GM19099 (cell line): ENCODE results near the gene RDH14.

Experiments
- POLR2A ChIP-seq: IDR thresholded peaks from 3 replicates; pipeline ENCODE4 v1.6.1; 2011; ENCODE audit warnings: low read depth; ENCODE audit not compliant: insufficient read length; ENCODE audit errors: extremely low read depth

RDH14 gene

DNA sequence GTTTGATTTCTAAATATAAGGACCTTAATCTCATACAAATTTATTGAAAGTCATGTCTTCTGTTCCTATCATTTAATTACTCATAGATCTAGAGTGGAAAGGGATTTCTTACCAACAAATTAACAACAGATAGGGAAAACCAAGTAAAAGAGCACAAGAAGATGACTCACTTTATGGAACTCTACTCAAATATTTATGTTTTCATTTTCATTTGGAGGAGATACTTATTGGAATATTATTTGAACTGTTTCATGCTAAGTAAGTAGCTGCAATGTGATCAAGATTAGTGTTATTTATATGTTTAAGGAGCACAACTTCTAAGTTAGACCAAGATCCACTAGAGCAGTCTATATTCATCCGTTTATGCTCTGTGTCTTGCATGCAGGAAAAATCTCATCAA lies 27.6 kb upstream of the RDH14 start:
- TF ChIP-seq POLR2A, result no peak

DNA sequence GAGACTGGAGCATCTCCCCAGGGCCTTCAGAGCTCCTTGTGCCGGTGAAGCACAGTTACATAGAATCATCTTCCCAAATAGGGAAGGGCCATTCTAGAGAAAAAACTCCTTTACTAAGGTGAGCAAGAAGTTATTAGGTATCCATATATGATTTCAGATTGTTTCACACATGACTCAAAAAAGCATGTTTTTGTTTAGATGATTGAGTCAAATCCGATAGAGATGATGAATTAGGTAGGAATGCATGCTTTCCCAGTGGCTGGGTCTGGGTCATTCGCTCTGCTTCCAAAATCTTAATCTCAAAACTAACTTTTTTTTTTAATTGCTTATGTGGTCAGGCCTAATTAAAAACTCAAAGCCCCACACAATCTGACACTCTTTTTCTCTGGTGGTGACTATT lies 25.1 kb upstream of the RDH14 start:
- no peak for TF ChIP-seq POLR2A

- TF ChIP-seq POLR2A, result no peak
Observed at GRCh38 chr2:18584608-18584954, 24.1 kb upstream of the RDH14 start.

- TF ChIP-seq POLR2A, result no peak
Observed at GRCh38 chr2:18583905-18584607, 23.6 kb upstream of the RDH14 start.

DNA sequence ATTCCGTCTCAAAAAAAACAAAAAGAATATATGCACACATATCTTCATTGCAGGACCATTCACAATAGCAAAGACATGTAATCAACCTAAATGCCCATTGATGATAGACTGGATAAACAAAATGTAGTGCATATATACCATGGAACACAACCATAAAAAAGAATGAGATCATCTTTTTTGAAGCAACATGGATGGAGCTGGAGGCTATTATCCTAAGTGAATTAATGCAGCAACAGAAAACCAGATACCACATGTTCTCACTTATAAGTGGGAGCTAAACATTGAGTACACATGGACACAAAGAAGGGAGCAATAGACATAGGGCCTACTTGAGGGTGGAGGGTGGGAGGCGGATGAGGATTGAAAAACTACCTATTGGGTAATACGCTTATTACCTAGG lies 20.2 kb upstream of the RDH14 start:
- TF ChIP-seq POLR2A, result no peak

DNA sequence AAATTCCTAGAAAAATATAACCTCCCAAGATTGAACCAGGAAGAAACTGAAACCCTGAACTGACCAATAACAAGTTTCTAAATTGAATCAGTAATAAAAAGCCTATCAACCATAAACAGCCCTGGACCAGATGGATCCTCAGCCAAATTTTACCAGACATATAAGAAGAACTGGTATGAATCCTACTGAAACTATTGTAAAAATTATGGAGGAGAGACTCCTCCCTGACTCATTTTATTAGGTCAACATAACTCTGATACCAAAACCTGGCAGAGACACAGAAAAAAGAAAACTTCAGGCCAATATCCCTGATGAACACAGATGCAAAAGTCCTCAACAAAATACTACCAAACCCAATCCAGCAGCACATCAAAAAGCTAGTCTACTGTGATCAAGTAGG lies 17.6 kb upstream of the RDH14 start:
- no peak for TF ChIP-seq POLR2A

DNA sequence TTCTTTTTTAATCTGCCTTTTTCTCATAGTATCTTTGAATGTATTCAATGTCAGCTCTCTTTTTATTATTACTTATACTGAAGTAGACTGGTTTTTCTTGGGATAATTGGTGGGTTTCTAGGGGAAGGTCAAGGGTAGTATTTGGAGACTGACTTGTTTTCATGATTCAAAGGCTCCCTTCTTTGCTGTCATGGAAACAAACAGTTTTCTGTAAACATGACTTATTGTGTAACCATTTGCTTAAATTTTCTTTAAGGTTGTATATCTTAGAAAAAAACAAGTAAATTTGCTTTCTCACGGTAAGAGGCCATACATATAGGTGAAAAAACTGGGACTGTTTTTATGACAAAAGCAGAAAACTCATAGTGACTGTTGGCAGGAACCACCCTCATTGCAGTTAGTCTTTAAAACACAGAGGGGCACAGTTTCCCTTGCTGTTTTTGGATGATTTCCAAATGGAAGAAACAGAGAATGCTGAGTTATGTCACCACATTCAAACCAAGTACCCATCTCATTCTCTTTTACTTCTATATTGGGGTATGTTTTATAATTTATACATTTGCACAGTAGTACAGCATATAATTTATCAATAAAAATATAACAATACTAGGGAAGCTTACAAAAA lies 5.8 kb upstream of the RDH14 start:
- no peak for TF ChIP-seq POLR2A

DNA sequence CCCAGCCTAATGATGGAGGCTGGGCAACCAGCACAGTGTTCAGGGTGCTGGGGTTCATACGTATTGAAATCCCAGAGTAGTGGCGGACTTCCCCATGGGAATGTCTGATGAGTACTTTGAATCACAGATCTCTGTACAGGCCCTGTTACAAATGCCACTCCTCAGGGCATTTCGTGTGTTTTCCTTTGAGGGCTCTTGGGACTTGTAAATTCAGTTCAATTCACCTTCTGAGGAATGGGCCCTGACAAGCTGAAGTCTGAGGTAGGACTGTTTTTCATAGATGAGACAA lies 288 bp upstream of the RDH14 start:
- peak; percentile 68 for TF ChIP-seq POLR2A

DNA sequence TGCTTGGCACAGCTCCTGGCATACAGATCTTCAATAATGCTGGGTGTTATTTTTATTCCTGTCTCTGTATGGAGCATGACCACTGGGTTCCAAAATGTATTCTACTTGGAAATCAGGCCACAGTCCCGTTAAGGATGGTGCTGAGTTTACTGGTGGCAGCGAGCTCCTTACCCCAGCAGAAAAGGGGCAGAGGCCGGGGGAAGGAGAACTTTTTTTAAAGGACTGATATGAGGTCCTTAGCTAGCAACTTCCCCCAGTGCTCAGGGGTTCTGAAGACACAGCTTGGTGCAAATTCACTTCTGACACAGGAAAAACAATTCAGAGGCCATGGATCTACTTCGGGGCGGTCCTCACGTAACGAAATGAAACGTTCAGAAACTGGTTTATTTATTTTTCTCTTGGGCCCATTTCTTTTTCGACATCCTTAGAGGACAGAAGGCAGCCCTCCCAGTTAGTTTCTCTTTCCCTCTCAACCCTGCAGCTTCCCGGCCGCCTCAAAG lies 872 bp downstream of the RDH14 start:
- no peak for TF ChIP-seq POLR2A

DNA sequence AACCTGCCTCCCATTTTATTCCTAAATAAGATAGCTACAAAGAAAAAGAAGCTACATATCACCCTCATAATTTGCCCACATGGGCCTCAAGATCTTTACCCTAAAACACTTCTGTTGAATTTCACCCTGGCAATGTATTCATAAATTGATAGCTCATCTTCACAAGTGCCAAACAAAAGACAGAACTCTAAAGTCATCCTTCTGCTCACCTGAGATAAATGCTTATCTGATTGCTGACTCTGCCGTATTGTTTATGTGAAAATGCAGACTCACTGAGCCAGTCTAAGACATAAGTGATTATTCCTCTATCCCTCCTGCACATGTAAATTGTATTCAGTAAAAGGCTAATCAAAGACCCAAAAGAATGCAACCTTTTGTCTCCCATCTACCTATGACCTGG lies 2.0 kb downstream of the RDH14 start:
- no peak for TF ChIP-seq POLR2A

DNA sequence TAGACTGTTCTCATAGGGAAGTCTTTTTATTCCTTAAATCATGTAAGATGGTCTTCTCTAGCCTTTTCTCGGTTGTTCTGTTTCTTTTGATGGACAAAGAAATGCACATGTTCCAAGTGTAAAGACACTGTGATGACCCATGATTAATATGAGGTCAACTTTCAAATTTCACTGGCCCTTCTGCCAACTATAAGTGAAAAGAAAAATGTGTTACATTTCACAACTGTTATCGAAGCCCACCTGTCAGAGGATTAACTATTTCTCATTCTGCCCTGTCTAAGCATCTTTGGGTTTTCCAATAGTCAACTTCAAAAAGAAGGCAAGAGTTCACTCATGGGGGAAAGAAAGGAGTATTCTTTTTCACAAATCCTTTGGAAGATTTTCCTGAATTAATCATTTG lies 3.3 kb downstream of the RDH14 start:
- no peak for TF ChIP-seq POLR2A

- TF ChIP-seq POLR2A, result no peak
Observed at GRCh38 chr2:18552351-18553077, 7.9 kb downstream of the RDH14 start.

DNA sequence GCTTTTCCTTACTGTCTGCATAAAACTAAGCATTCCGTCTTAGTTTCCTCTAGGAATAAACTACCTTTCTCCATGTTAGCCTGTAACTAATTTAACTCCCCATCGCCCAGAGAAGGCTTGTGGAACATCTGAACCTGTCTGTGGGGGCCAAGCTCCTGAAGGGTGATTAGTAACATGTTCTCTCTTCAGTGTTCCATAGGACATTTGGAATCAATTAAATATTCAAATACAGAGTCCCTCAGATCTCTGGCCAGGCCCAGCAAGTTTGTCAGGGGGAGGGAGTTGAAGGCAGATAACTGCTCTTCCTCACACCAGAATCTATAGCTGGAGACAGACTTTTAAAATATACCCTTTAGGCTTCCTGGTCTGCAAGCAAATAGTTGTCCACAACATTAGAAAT lies 8.8 kb downstream of the RDH14 start:
- no peak for TF ChIP-seq POLR2A

GRCh38 chr2:18551169-18551568 lies 9.3 kb downstream of the RDH14 start:
- TF ChIP-seq POLR2A, result no peak

- TF ChIP-seq POLR2A, result no peak
Observed at GRCh38 chr2:18550433-18550832, 10.0 kb downstream of the RDH14 start.

GRCh38 chr2:18549083-18549482 lies 11.4 kb downstream of the RDH14 start:
- no peak for TF ChIP-seq POLR2A
